Tibial nerve (tissue), 3 donors: ENCODE measurements around the gene CTNNAL1.

Experiments
- POLR2A ChIP-seq, 2 donors: fragments of 450-650 bp; IDR thresholded peaks; one replicate each; pipeline ENCODE4 v1.6.1; 2017; ENCODE audit warnings: antibody characterized with exemption in 2 of 2, mild to moderate bottlenecking in 2 of 2, moderate library complexity in 2 of 2
- TF ChIP-seq, protein P1 (sequence below), 5 experiments: fragments of 200-600 bp in 3 of 5; fragments of 450-650 bp in 2 of 5; sonication (generic) in 3 of 5; IDR thresholded peaks; one replicate each; pipeline ENCODE4 v1.5.1; 2016 to 2019; ENCODE audit warnings: antibody characterized with exemption in 5 of 5, mild to moderate bottlenecking in 3 of 5, moderate library complexity in 2 of 5

DNA sequence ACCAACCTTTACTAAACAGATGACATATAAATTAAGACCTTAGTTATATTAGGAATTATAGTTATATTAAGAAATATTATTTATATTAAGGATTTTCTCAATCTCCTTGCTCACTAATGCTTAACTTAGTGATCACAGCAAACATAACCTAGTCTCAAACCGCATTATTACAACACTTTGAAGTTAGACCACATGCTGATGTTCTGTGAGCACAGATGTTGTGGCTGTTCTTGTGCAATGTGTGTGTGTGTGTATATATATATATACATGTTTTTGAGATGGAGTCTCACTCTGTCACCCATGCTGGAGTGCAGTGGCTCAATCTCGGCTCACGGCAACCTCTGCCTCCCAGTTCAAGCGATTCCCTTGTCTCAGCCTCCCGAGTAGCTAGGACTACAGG lies 99.9 kb downstream of the CTNNAL1 start:
- TF ChIP-seq, protein P1, sequence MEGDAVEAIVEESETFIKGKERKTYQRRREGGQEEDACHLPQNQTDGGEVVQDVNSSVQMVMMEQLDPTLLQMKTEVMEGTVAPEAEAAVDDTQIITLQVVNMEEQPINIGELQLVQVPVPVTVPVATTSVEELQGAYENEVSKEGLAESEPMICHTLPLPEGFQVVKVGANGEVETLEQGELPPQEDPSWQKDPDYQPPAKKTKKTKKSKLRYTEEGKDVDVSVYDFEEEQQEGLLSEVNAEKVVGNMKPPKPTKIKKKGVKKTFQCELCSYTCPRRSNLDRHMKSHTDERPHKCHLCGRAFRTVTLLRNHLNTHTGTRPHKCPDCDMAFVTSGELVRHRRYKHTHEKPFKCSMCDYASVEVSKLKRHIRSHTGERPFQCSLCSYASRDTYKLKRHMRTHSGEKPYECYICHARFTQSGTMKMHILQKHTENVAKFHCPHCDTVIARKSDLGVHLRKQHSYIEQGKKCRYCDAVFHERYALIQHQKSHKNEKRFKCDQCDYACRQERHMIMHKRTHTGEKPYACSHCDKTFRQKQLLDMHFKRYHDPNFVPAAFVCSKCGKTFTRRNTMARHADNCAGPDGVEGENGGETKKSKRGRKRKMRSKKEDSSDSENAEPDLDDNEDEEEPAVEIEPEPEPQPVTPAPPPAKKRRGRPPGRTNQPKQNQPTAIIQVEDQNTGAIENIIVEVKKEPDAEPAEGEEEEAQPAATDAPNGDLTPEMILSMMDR (IDR thresholded peaks at IDR 0.05), result no peak
- TF ChIP-seq POLR2A (IDR thresholded peaks at IDR 0.05), result no peak
